Cardiac septum (tissue), 1 donor: ENCODE measurements around the gene SLC2A1. TPM values are rescaled to one million over a fixed set of nuclear protein-coding genes. Genes with fewer than 3 reads are reported as not detected.

ENCODE experiments used
- DNase-seq: peaks from one replicate; pipeline ENCODE4 v3.0.0-alpha.2; 2020; ENCODE audit warnings: low spot score
- intact Hi-C: fragments of 100-400 bp; cut with DNase I; formaldehyde crosslinking; loops from one replicate; pipeline ENCODE4 v1.14.0; 2022
- total RNA-seq: library from RNA; stranded (reverse); fragmentation: NEBNext Ultra II Directional; extraction: Animal tissue kit (Norgen Biotek cat#: 25700); gene quantifications from one replicate; pipeline ENCODE4 v1.2.1, GENCODE V29; 2021
- donor health status: DM: no; HTN: no; CAD: no.

The SLC2A1 gene
- total RNA-seq, 1 donor from 2014 or later: 31.9 TPM

DNA sequence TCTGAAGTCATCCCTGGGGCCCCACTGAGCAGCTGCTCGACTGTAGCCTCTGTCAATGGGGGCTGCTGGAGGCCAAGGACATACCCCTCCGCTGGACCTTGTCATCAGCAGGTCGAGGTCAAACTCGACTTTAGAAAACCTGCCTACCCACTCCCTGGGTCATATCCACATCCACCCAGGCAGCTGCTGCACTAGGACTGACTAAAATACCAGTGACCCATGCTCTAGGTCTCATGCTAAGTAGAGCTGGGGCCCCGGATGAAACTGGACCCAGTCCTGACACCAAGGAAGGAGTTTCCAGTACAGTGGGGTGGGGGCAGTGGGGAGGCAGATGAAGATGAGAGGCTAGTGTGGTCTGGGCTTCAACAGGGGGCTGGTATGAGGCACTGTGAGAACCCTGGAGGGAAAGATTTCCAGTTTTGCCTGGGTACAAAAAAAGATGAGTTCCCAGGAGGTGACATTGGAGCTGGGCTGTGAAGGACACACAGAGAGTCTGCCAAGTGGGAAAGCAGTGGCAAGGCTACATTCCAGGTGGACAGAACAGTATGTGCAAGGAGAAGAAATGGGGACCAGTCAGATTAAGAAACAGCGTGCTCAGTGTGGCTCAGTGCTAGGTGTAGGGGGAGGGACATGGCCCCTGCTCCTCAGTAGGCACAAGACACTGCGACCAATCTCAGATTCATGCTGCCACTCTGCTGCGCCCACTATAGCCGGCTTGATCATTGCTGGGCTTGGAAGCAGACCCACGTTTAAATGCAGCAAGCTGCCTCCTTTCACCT lies 12.4 kb downstream of the SLC2A1 start:
- DNase-seq: no peak
- intact Hi-C loops: no loop called here

DNA sequence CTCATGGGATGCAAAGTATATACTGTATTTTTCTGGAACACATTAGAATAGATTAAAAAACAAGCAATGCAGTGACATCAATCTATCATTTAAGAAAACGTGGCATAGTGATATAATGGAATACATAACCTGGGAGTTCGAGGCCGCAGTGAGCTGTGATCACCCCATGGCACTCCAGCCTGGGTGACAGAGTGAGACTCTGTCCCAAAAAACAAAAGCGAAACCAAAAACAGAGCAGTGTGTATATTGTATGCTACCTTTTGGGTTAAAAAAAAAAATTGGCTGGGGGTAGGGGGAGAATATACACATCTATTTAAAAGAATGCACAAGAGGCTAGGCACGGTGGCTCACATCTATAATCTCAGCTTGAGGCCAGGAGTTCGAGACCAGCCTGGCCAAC lies 13.5 kb downstream of the SLC2A1 start:
- no peak for DNase-seq
- intact Hi-C loops: no loop called here

DNA sequence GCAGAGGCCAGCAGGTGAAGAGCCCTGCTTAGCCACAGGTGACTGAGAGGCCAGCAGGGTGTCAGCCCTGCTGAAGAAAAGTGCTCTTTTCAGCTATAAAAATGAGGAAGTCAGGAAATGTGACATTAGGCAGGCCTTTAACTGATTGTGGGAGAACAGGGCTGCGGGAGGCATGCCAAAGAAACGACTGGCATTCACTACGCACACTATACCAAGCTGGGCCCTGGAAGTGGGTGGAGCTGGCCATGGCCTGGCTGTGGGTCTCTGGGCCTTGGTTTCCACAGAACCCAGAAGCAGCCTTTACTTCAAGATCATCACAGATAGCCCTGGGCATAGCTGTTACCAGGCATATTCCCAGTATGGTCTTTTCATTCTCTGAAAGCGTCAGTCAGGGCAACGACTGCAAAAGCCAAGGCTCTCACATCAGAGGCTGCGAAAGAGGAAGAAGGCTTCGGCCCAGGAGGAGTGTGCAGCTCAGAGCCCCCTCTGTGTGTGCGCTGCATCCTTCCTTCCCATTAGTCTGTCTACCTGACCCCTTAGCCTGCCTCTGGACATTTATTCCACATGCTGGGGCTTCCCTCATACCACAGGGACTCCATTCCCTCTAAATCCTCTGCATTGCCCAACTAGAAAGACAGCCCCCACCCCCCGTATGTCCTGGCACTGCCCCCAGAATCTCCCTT lies 14.3 kb downstream of the SLC2A1 start:
- intact Hi-C loops: no loop called here
- DNase-seq: no peak

DNA sequence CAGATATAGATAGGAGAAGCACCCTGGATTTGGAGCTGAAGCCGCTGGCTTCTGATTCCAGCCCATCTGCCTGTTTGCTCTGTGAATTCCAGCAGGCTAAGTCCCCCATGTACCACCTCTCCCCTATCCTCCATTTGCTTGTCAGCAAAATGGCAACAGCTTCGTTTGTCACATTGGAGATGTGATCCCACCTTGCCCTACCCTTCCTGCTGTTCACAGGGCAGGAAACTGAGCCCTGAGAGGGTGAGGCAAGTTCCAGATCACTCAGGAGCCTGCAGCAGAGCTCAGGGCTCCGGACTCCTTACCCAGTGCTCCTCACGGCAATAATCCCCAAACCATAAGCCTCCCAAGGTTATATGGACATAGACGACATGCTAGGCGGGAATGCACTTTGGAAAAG lies 14.9 kb downstream of the SLC2A1 start:
- intact Hi-C loops: no loop called here
- no peak for DNase-seq

DNA sequence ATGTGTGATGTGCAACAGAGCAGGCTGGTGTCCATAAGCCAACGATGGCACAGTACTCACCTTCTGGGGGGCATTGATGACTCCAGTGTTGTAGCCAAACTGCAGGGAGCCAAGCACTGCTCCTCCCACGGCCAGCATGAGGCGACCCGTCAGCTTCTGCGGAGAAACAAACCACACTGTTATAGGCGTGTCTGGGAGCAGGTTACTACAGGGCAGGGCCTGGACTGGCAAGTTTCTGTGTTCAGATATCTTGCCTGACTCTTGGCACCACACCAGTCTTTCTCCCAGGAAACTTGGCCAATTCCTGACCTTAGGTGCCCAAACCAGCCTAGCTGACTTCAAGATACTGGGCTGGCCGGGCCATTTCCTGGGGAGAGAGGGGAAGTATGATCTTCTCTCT lies 15.5 kb downstream of the SLC2A1 start:
- peak; percentile 85 for DNase-seq
- intact Hi-C loops: no loop called here

DNA sequence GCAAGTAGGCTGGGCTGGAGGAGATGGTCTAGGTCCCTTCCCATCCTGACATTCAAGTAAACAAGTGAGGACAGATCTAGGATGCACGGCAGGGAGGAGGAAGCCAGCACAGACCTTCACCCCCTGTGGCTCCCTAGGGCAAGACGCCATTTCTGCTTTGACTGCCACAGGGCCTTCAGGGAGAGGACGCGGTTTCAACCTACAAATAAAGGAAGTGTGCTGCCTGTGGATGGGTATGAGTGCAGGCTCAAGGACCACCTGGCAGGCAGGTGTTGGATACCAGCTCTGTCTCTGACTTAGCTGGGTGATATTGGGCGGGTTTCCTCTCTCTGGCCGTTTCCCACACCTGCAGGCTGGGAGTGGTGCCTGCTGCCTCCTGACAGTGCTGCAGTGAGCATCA lies 16.2 kb downstream of the SLC2A1 start:
- DNase-seq: no peak
- intact Hi-C loops: no loop called here

DNA sequence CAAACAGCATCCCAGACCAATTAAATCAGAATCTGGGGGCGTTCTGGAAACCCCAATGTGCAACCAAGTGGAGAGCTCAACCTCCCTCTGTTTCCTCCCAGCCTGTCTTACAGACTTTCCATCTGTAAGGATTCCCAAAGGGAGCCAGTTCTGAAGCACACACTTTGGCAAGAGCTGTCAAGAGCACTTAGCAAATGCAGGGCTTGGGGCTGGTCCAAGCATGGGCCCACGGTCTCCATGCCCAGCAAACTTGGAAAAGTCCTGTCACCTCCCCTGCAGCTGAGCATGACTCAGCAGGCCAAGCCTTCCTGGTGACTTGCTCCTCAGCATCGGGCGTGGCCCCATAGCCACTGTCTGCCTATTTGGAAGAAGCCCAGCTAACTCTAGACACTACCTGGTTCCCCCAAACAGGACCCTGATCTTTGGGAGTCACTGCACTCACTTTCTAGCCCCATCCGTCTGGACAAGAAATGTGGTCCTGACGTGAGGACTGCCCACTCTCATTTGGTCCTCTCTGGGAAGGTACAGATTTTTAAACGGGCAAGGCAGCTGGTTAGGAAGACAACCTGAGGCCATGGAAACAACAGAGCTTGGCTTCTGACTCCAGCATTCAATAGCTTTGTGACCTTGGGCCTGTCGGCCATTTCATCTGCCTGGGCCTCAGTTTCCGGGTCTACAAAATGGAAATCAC lies 16.9 kb downstream of the SLC2A1 start:
- intact Hi-C loops: no loop called here
- DNase-seq: peak; percentile 92

DNA sequence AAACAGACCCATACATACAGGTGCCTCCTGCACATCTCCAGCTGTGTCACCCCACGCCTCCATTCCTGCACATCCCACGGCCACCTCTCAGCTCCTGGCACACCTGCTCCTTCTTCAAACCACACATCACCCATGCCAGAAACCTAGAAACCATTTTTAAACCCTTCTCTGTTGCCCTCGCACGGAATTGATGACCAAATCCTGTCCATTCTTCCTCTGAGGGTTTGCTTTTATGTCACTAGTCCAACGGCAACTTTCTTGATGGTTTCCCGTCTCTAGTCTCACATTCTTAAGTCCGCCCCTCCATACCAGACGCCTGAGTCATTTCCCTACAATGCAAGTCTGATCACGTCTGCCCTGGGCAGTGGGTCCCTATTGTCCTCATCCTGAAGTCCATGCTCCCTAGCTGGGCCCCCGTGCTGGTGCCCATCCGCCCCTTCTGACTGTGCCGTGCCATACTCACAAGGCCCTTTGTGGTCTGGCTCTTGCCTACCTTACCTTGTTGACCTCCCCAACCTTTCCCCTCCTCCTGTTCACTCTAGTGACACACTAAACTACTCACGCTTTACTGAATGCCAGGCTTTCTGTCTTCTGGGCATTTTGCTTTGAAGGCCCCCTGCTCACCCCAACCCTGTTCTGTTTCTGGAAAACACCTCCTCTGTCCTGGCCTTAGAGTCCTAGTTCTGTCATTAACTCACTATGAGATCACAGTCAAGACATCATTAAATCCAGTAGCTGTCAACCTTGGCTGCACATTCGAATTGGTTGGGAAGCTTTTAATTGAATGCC lies 17.6 kb downstream of the SLC2A1 start:
- DNase-seq: no peak
- intact Hi-C loops: no loop called here

DNA sequence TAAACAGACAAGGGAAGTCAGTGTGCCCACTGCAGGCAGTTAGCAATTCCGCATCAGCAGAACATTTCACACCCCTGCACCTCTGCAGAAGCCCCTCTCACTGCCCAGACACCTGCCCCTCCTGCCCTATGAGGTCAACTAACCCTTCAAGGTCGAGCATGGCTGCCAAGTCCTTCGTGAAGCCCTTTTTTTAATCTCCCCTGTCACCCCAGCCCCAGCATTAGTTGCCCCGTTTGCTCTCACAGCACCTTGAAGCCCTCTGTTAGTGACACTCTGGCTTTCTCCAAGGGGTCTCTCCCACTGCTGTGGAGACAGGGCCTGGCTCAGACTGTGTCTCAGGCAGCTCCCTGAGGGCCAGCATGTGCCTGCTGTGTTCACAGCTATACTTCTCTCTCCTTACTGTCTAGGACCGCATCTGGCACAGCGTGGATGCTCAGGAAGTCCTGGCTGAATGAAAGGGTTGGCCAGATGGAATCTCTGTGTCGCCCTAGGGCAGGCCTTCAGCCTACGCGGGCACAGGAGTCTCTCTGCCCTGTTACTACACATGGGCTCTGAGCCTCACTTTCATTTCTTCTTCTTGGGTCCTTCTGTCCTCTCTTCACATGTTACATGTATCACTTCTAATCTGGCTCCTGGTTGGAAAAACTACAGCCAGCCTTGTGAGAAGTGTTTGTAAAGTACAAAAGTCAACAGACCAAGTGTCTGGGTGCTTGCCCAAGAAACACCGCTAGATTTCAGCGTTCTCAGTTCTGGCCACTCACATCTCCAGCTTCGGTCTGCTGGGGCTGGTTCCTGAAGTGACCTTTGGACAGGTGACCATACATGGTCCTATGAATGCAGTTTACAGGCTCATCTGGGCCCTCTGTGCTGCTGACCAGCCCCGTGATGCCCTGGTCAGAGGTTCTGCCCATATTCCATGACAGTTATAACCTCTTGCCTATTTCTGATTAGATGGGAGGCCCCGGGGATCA lies 19.7 kb downstream of the SLC2A1 start:
- intact Hi-C loops: no loop called here
- DNase-seq: peak; percentile 72

DNA sequence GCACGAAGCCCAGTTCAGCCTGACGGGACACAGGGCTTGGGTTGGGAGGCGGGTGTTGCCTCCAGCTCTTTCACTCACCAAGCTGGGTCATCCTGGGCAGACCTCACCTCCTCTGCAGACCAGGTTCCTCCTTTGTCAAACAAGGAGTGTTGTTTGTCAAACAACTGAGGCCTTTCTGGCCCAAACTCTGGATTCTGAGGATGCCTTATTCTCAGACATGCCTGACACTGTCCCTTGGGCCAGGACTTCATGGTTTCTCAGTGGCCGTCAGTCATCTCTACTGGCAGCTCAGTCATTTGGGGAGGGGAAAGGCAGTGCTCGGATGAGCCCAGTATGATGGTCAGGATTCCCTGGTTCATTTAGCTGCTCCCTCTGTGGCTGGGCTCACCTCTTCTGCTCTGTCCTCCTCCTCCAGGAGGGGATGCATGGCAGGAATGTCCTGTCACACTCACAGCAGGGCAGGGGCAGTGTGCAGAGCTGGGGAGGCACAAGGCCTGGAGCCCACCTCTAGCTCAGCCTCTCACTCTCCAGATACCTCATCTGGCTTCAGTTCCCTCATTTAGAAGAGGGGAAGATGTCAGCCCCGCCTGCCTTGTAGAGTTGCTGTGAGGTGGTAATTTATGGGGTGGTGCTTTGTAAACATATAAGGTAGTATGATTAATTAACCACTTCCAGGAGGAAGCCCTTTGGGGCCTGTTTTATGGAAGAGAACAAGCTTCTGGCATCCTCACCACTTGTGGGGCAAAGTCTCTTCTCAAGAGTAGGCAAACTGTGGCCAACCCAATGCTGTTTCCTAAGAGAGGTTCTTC lies 20.6 kb downstream of the SLC2A1 start:
- intact Hi-C loops: no loop called here
- peak; percentile 67 for DNase-seq

DNA sequence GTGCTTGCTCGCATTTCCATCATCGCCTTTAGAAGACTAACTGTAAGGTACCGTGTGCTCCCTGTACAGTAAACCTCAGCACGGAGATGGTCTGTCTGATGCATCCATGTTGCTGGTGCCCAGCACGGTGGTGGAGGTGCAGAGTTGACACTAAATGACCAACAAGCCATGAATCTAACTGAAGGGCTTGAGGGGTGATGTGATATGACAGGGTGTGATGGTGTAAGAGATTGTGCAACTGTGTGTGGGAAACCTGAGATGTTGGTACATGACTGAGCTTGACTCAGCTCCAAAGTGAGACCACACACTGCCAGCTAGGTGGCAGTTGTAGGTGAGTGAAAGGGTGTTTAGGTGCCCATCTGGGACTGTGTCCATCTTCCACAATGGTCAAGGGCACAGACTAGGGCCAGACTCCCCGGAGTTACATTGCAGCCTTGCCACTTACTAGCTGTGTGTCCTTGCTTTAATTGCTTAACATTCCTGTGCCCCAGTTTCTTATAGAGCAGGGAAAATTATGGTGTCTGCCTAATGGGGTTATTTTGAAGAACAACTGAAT lies 21.4 kb downstream of the SLC2A1 start:
- intact Hi-C loops: no loop called here
- DNase-seq: peak; percentile 79

DNA sequence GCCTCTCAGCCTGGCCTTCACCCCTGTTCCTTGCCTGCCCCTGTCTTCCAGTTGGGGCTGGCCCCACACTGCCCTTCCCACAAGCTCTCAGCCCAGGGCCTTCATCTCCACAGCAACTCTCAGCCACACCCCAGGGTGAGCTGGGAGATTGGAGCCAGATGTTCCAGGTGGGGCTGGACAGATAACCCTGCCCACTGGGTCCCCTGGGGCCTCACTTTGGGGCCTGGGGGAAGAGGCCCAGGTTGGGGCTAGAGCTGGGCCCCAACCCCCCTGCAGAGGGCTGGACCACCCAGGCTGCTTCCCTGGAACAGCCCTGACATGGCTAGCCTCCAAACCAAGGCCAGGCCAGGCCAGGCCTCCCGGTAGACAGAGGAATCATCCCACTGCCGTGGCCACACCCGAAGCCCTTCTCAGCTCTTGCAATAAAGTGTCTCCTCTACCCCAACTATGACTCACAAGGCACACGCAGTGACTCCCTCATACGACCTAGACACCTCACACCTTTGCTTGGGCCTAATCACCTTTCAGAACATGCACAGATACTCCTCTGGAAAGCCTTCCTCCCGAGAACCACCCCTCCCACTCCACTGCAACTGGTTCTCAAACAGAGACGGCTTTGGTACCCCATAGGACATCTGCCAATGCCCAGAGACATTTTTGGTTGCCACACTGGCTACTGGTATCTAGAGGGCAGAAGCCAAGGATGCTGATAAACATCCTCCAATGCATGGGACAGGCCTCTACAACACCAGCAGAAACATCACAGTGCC lies 22.2 kb downstream of the SLC2A1 start:
- intact Hi-C loops: no loop called here
- peak; percentile 70 for DNase-seq

DNA sequence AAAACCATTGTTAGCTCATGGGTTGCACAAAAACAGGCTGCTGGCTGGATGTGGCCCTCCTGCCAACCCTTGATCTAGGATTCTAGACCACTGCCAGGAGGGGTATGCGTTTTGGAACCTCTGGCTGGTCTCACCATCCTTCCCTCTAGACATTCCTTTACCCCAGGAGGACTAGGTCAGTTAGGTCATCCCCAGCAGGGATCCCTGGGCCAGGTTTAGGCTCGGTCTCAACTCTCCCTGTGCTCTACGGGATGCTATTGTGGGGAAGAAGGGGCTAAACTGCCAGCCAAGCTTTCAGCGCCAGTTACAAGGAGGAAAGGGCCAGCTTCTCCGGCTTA lies 22.7 kb downstream of the SLC2A1 start:
- intact Hi-C loops: no loop called here
- DNase-seq: peak; percentile 39

DNA sequence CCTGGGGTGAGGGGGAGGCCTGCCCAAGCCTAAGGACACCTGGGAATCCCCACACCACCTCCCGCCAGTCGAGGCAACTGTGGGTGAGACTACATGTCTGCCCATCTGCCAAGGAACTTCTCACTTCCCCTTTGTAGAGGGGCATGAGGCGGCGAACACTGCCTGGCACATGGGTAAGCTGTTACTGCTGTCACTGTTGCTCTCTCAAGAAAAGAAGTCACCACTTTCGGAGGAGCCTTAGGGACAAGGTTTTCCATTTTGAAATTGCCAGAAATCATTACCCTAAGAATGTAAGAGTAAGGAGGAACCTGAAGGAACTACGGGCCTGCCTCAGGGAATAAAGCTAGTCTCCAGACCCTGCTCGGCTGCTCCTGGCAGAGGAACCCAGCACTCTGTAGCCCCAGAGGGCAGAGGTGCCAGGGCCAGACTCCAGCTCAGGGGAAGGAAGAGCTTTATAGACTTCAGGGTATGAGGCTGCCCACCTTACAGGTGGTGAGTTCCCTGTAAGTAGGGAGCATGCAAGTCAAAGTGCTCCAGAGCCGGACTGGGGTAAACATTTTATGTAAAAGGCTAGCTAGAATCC lies 23.3 kb downstream of the SLC2A1 start:
- intact Hi-C loops: no loop called here
- peak; percentile 76 for DNase-seq

DNA sequence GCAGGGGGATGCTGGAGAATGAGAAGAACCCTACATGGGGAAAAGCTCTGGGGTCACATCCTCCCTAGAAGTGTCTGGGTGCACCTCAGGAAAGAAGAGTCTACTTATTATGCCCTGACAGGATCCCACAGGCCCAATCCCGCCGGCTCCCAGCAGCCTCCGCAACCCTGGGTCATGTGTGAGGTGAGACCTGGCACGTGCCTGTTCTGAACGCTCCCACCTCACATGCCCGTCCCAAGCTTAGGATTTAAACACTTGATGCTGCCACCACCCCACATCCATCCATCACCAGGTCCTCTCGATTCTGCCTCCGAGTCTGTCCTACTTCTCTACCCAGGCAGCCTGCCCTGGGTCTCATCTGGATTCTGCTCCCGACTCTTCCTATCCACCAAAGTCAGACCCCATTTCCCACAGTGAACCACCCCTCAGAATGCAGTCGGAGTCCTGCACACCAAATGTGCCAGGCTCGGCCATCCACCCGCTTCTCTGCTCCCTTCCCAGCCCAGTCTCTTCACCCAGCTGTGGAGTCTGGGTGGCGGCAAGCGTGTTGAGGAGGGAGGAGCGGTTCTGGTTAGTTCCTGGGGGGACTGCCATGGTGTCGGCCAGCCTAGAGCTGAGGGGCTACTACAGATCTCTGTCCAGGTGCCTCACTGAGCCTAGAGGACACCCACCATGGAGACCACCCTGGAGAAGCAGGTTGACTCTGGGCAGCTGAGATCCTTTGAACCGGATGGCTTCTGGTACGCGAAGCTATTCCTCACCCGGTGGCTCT lies 23.9 kb downstream of the SLC2A1 start:
- intact Hi-C loops: no loop called here

More for the DNA sequence above, 23.9 kb downstream of the SLC2A1 start:
- peak; percentile 35 for DNase-seq
